Activated naive CD4-positive, alpha-beta T cell treated with anti-CD3 and anti-CD28 coated beads, Interleukin-2, amount 50 U/mL, for 16 hours (primary cell): ENCODE results near the gene COQ5.
A peak's percentile ranks its signal among the peaks of the same experiment; 100 is the strongest.
"Not testable (repeated sequence)": the region's sequence is repeated elsewhere in the genome, so short reads cannot be mapped to it uniquely, and the experiment has no call there.

Experiments used
- DNase-seq: peaks from one replicate; pipeline ENCODE4 v3.0.0-alpha.2; 2020

Gene COQ5

DNA sequence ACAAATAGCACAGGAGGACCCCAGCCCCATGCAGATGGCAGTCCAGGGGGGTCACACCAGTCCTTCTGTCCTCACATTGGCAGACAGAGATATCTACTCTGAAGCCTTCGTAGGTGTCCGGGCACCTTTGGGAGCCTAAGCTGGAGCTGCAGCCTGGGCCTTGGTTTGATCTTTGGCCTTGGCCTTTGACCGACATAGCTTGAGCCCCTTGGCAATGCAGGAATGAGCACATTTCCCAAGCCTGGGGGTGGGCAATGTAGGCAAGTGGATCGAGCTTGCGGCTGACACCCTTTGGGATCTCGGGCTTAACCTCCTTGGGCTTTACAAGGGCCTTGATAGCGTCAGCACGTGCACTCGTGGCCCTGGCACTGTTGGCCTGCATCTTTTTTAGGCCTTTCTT is 6.4 kb downstream of the COQ5 start:
- no peak for DNase-seq

DNA sequence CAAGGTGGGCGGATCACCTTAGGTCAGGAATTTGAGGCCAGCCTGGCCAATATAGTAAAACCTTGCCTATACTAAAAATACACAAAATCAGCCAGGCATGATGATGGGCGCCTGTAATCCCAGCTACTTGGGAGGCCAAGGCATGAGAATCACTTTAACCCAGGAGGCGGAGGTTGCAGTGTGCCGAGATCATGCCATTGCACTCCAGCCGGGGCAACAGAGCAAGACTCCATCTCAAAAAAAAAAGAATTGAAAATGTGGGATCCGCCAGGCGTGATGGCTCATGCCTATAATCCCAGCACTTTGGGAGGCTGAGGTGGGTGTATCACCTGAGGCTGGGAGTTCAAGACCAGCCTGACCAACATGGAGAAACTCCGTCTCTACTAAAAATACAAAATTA is 9.6 kb downstream of the COQ5 start:
- DNase-seq, result not testable (repeated sequence)

DNA sequence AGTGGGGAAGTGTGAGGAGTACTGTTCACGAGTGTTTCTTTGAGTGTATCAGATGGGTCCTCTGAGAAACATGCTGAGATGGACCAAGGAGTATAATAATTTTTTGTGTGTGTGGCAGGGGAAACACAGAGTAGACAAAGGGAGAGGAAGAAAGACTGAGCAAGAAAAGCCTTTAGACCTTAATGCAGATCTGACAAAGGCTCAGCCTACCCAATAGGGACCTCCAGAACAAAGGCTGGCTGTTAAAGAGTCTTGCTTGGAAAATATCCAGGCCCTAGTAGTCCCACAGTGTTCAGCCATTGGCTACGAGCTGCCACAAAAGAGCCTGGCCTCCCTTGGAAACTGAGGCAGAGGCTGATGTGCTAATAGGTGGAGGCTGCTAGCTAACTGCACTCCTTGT is 13.5 kb downstream of the COQ5 start:
- no peak for DNase-seq

DNA sequence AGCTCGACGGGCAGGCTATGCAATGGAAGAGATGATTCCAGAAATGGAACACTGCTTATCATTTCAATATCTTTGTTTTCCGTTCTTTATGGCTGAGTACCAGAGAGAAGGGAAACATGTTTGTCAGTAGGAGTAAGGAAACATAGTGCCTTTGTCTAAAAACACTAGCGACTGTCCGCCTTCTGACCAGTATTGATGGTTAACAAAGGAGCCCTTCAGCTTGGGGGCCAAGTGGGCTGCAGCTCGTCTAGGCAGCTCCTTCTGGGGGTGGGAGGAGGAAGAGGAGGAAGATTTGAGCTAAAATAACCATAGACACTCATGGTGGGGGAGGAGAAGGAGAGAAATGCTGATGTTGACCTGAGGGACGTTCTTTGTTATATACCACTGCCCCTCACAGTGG is 15.0 kb downstream of the COQ5 start:
- DNase-seq, result no peak

DNA sequence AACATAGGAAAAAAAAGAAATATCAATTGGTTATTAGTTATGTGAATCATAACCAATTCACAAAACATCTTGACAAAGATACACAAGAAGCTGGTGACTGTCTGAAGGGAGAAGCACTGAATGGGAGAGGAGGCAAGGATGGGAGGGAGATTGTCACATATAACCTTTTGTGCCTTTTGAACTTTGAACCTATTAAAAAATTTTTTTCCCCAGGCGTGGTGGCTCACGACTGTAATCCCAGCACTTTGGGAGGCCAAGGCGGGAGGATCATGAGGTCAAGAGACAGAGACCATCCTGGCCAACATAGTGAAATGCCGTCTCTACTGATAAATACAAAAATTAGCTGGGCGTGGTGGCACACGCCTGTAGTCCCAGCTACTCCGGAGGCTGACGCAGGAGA is 20.4 kb downstream of the COQ5 start:
- no peak for DNase-seq

DNA sequence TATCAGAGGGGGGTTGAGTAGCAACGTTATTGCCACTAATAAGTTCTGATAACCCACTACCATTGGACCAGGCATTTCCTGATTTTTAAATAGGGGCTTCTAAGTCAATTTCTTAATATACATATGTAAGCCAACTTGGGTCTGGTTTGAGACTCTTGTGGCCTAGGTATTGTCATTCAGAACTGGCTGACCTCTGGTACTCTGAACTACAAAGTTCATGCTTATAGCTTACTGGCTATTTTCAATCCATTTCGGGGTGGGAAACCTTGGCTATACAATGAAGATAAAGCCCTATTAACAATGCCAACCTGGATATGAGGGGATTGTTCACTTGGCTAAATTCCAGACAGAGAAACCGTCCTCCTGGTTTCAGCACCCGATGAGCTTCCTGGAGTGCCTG is 24.4 kb downstream of the COQ5 start:
- no peak for DNase-seq

DNA sequence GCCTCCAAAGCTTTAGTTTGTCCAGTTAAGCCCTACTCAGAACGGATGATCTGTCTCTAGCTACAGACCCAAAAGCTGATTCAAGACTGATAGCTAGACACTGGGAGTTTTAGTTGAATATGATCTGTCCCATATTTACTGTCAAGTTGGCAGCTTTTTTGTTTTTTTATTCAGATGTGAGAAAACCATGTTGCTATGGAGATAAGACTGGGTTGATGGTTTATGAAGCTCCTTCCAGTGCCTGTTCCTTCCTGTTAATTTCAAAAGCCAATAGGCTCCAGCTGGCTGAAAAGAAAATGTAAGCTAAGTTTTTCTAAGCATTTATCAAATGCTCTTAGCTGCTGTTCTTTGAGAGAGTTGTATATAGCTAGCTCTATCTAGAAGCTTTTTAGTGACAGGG is 28.4 kb downstream of the COQ5 start:
- no peak for DNase-seq

DNA sequence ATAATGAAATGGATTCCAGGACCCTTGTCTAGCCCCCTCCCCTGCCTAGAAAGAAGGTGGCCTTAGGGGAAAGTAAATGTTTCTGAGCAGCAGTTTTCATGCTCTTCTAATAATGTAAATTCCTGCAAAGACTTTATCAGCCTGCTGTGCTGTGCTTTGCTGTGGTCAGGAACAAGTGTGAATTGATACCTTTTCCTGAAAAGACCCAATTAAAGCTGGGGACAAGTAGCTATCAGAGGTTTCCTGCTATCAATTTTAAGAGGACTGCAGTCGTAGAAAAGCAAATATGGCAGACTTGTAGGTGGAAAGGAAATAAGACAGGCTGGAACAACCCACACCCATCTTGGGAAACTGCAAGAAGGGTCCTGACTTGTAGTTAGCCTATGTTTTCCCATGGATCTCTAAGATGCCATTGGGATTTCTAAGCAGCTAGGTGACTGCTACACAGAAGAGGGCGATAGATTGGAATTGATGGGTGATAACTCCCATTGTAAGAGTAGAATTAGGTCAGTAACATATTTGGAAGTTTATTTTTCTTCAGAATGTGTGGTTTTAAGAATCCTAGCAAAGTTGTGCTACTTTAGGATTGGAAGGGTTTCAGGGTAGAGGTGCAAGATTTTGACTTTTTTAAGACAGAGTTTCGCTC is 30.0 kb downstream of the COQ5 start:
- DNase-seq, result no peak

DNA sequence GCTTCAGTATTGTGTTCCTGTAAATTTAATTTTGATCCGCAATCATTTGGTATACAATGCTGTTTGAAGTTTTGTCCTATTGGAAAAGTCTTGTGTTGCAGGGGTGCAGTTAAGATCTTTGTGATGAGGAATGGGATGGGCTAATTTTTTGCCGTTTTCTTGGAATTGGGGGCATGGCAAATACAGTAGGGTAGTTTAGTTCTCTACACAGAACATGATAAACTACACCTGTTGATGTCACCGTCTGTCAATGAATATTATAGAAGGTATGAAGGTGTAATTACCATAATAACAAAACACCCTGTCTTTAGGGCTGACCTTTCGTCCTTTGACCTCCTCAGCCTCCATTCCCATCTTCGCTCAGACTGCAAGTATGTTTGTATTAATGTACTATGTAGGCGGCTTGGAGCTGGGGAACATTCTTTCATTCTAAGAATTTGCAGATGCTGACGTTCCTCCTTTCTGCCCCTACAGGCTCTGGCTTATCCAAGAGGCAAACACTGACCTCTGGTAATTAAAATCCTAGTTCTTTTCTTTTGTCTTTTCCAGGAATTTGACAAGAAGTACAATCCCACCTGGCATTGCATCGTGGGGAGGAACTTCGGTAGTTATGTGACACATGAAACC is 31.3 kb downstream of the COQ5 start:
- DNase-seq, result no peak

DNA sequence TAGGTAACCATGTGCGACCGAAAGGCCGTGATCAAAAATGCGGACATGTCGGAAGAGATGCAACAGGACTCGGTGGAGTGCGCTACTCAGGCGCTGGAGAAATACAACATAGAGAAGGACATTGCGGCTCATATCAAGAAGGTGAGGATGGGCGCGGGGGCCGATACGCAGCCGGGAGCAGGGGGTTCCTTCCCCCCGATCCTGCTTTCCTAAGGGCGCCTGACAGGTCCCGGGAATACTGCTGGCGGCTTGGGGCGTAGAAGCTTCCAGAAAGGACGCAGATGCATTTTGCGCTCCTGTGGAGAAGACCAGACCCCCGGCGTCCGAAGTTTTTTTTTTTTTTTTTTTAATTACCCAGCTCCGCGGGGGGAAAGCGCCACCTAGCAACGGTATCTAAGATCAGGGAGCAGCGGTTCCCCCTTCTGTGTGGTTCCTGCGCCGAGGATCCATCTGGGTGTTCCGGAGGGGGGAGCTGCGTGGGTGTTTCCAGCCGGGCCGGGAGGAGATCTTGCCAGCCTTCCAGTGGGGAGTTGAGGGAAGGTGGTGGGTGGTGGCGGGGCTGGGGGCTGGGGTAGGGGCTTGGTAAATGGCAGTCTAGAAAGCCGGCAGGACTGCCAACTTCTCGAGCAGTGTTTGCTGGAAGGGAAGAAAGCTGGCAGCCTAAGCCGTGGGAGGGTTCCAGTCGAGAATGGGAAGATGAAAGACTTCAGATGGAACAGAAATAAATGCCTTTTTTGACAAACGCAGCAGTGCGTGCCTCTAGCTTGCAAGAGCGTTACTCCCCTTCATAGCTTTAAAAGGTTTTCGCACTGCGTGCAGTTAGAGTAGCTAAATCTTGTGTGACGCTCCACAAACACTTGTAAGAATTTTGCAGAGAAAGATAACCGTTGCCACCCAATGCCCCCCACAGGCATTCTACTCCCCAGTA is 32.3 kb downstream of the COQ5 start:
- DNase-seq, result peak; percentile 38

DNA sequence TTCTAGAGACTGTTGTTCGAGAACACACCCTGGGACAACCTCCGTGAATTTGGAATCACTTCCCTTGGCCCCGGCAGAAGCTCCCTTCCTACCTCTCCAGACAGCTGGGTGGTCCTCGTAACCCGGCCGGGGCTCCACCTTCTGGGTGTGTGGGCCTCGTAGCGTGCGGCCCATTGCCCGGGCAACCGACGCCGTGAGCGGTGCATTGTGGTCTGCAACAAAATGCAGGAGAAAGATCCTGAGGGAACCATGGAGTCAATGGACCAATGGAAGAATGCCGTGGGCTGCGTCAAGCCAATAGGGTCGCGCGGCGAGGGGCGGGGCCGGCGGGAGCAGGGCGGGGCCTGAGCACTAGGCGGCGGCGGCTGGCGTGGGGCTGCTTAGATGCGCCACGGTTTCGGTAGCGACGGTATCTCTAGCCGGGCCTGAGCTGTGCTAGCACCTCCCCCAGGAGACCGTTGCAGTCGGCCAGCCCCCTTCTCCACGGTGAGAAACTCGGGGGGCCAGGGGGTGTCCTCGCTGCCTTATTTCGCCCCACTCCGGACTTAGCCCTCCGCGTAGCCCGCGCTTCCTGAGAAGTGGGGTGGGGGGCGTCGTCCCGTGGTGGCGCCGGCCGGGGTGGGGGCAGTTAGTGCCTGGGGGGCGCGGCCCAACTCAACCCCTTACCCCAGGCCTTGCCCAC is 33.1 kb downstream of the COQ5 start, which contains the start of gene DYNLL1:
DYNLL1 (plus strand) TSS at position 383 of the 682 bp plus-strand sequence. CDS start 309 bp downstream, outside the sequence.
- DNase-seq, result peak; percentile 98

DNA sequence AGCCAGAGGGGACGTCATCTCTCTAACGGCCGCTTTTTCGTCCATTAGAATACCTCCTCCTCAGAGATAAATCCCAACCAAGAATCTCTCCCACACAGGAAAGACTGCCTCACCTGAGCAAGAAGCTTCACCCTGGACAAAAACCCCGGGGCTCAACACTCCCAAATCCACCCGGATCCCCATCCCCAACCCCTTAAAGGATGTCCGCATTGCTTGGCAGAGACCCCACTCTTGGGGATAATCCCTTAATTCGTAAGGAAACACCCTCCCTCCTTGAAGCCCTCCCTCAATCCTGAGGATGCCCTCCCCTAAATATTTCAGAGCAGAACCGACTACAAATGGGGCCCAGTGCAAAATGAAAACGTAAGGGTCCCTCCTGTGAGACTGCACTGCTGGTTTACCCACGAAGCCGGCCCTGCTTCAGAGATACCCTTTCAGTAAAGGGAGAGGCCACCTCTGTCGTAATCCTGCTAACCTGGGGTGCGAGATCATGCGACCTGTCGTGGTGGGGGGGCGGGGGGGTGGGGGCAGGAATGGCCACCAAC is 33.7 kb downstream of the COQ5 start:
- no peak for DNase-seq

DNA sequence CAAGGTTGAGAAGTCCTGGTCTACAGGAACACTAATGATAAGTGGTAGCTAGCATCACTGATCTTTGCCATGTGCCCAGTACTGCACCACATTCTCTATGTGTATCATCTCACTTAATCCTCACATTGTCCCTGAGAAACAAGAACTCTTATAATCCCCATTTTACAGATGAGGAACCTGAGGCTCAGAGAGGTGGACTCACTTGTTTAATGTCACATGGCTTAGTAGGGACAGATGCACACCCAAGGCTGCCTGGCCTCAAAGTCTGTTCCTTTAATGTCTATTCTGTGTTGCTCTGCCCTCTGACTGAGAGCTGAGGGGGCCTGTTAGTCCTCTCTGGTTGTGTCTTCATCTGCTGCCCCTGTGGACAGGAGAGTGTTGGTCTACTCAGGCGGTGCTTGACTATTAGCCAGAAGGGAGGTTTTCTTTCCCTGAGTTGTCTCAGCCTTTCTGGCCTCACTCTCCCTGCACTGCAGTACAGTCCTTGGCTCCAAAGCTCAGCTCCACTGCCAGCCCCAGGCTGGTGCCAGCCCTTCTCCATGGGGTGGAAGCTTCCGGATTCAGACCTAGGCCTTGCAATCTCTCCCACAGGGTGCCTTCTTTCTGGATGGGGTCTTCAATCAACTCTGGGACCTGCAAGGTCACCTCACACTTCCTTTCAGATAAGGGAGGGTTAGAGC is 38.0 kb downstream of the COQ5 start:
- DNase-seq, result no peak

DNA sequence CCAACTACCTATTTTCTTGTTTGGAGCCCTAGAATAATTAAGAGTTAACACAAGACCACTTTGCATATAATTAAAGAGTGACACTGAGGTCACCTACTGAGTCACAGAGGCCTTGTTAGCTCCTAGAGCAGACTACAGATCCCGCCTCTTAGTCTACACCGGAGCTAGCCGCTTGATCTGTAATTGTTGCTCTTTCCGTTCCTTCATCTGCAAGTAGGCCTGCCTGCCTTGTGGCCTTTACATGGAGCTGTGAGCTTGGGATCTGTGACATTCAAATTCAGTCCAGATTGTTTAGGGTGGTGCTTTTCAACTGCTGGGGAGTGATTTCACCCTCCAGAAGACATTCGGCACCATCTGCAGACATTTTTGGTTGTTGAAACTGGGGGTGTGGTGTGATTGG is 38.6 kb downstream of the COQ5 start:
- DNase-seq, result no peak

DNA sequence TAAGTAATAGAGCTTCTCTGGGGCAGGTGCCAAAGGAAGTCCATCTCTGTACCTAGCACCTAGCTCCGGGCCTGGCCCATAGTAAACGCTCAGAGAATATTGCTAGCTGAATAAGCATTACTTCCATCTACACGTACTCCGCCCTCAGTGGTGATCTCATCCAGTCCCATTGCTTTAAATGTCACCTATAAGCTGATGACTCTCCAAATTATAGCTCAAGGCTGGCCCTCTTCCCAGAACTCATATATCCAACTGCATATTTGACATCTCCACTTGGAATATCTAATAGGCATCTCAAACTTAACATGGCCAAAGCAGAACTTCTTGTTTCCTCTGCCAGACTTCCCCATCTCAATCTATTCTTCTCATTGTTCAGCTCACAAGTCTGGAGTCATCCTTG is 39.9 kb downstream of the COQ5 start:
- no peak for DNase-seq

DNA sequence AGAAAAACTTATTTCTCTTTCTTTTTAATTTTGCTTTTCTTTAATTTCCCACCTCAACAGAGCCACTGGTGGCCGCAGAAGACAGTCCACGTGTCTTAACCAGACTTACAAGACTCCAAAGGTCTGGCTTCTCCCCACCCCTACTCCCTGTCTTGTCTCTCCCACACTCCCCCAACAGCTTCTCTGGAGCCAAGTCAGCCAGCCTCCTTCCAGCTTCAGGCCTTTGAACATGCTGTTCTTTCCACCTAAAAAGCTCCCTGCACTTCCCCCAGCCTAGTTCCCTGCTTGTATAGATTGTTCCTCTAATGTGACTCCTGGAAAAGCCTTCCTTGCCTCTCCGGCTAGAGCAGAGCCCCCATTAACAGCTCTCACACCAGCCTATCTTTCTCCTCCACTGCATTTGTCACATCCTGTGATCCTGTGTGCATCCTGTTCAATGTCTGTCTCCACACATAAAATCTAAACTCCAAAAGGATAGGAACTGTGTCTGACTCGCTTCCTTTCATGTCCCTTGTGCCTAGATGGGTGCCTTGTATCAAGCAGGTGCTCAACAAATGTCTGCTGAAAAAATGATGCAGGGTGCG is 40.8 kb downstream of the COQ5 start:
- no peak for DNase-seq

DNA sequence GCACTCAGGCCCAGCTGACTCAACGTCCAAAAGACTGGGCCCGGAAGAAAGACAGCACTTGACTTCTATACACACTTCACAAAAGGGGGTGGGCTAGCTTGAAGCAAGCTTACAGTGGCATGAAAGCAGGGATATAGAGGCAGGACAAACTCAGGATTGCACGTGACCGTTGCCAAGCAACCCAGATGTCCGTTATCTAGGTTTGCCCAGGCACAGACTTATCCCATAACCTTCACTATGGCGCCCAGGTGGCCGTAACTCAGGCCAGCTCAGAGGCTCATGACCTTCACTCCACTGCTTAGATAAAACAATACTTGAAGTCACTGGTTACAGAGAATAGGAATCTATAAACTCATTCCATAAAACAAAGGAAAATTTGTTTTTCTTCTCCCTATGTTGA is 41.4 kb downstream of the COQ5 start:
- not testable (repeated sequence) for DNase-seq

DNA sequence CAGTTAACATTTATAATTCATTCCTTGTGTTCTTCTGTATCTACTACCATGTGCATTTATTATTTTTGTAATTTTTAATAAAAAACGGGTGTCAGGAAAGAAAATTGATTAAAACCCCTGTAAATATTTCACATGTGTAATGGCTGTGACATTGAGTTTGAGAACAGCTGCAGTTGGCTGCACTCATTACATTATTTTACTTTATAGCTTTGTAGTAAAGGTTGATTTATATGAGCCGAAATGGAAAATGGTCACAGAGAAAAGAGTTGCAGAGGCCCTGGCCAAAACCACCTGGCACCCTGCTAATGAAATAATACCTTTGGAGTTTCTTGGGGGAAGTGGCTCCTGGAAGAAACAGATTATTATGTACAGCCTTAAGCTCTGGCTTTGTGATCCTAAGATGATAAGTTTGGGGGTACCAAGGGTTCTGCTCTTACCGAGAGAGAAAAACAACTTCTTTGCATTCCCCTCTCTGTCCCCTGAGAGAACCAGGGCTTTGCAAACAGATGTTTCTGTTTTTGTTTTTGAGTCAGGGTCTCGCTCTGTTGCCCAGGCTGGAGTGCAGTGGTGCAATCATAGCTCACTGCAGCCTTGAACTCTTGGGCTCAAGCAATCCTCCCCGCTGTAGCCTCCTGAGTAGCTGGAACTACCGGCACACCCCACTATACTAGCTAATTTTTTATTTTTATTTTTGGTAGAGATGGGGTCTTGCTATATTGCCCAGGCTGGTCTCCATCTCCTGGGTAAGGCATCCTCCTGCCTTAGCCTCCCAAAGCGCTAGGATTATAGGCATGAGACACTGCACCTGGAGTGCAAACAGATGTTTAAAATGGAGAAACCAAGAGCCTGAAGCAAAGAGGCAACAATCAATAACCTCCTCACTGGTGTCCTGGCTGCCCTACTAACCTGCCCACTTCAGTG is 42.7 kb downstream of the COQ5 start:
- no peak for DNase-seq

DNA sequence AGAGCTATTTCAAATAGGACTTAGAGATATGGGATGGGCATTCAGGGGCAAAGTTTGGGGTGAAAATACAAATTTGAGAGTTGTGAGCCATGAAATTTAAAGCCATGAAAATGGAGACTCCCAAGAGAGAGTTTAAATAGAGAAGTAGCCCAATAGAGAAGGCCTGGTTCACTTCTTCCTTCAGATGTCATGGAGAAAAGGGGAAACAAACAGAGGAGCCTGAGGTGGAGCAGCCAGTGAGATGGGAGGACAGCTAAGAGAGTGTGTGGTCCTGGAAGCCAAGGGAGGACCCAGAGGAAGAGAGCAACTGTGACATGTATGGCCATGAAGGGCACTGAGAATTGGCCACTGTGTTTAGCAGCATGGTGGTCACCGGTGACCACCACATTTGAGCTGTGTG is 45.3 kb downstream of the COQ5 start:
- no peak for DNase-seq

DNA sequence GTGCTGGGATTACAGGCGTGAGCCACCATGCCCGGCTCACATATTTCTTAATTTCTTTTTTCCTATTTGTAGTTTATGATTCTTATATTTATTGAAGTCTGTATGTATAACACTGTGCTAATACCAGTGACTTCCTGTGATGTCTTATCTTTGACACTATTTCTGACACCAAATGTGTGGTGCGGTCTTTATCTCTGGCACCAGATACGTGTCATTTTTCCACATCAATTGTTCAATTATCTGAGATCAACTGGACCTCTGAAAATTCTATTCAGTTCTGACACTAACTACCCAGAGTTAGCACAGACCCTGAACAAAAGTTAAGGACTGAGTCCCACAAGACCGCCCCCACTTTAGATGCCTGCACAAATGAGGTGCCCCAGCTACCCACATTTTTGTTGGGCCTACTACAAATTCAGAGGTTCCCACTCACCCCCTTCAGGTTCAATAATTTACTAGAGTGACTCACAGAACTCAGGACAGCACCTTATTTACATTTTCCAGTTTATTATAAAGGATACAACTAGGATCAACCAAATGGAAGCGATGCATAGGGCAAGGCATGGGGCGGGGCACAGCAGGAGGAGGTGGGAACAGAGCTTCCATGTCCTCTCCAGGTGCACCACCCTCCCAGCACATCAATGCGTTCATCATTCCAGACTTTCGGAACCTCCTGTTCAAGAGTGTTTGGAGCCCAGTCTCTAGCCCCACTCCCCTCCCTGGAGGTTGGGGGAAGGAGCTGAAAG is 47.8 kb downstream of the COQ5 start:
- no peak for DNase-seq
